ENCODE data around the gene THAP3.

DNA sequence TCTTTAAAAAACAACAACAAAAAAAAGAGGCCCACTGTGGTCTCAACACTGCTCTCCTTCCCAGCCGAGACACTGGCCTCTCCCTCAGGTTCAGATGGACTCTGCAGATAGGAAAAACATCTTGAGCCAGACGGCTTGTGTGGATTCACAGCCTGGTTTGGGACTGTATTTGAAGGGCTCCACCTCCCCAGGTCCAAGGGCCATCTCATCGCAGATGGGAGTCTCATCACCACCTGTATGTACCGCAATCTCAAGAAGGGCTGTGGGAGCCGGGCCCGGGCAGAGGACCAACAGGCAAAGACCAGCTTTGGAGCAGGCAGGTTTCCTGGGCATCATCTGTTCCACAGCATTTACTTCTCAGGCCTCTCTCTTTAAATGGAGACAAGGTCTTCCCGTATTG is 34.6 kb upstream of the THAP3 start:
- TF ChIP-seq, protein P1, sequence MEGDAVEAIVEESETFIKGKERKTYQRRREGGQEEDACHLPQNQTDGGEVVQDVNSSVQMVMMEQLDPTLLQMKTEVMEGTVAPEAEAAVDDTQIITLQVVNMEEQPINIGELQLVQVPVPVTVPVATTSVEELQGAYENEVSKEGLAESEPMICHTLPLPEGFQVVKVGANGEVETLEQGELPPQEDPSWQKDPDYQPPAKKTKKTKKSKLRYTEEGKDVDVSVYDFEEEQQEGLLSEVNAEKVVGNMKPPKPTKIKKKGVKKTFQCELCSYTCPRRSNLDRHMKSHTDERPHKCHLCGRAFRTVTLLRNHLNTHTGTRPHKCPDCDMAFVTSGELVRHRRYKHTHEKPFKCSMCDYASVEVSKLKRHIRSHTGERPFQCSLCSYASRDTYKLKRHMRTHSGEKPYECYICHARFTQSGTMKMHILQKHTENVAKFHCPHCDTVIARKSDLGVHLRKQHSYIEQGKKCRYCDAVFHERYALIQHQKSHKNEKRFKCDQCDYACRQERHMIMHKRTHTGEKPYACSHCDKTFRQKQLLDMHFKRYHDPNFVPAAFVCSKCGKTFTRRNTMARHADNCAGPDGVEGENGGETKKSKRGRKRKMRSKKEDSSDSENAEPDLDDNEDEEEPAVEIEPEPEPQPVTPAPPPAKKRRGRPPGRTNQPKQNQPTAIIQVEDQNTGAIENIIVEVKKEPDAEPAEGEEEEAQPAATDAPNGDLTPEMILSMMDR (IDR thresholded peaks at IDR 0.05), result no peak
- no peak for TF ChIP-seq POLR2AphosphoS5 (IDR thresholded peaks at IDR 0.05)
